C1 segment of cervical spinal cord (tissue), 14 donors: ENCODE measurements around the gene JMJD1C.
"Not testable (repeated sequence)": the region's sequence is repeated elsewhere in the genome, so short reads cannot be mapped to it uniquely, and the experiment has no call there.

Experiments used
- DNase-seq, 14 donors: peaks; one replicate each; lab custom pipeline; 2025; lab: John Stamatoyannopoulos, UW

The JMJD1C gene

DNA sequence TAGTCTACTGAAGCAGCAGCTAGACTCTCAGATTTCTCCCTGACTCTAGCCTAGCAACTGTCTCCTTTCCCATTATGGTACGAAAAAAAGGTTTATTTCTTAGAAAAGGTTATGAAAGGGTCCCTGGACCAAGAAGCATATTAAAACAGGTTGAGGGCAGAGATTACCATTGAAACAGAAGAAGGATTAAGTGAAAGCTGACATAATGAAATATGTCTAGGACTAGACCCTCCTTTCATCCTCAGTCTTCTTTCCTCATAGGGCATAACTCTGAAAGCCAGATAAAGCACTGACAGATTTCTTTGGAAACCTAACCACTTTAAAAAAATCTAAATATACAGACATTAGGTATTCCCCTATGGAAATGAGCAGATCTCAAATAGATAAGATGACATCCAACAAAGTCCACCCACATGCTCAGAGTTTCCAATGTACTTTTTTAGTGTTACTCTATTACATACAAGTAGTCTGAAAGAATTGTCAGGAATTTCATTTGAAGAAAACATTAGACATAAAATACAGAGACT is 58.6 kb downstream of the JMJD1C start:
- DNase-seq, result no peak

GRCh38 chr10:63396133-63396761 is 69.5 kb downstream of the JMJD1C start:
- no peak for DNase-seq

- no peak for DNase-seq
Observed at GRCh38 chr10:63393050-63393449, 72.7 kb downstream of the JMJD1C start.

- DNase-seq, result no peak
Observed at GRCh38 chr10:63392224-63392623, 73.6 kb downstream of the JMJD1C start.

DNA sequence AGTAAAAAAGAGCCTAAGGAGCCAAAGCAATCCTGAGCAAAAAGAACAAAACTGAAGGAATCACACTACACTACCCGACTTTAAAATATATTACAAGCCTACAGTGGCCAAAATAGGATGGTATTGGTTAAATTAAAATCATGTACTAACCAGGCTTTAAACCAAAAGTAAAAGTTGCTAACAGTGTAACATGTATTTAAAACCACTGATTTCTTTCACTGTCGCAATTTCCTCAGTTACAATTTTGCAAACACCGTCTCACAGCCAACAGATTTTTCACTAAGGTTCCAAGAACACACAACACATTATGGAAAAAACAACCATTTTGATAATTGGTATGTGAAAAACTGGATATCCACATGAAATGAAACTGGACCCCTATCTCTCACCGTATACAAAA is 74.0 kb downstream of the JMJD1C start:
- DNase-seq, result no peak

- no peak for DNase-seq
Observed at GRCh38 chr10:63390521-63390920, 75.3 kb downstream of the JMJD1C start.

DNA sequence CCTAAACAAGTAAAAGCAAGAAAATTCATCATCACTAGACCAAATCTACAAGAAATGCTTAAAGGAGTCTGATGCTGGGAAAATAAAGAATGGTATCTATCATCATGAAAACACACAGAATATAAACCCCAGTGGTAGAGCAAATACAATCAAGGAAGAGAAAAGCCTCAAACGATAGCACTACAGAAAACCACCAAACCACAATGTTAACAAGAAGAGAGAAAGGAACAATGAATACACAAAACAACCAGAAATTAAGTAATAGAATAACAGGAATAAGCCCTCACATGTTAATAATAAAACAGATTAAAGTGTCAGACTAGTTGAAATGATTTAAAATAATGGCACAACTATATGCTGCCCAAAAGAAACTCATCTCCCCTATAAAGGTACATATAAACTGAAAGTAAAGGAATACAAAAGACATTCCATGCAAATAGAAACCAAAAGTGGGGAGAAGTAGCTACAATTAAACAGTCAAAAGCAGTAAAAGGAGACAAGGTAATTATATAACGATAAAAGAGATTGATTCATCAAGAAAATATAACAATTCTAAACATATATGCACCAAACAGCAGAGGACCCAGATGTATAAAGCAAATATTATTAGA is 77.3 kb downstream of the JMJD1C start:
- no peak for DNase-seq

DNA sequence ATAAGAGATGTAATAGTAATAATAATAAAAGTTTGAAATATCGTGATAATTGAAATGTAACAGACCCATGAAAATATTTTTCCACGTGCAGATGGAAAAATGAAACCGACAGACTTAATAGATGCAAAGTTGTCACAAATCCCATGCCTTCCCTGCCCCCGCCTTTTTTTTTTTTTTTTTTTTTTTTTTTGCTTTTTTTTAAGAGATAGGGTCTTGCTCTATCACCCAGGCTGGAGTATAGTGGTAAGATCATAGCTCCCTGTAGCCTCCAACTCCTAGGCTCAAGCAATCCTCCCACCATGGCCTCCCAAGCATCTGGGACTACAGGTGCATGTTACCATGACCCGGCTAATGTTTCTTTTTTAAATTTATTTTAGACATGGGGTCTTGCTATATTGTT is 80.5 kb downstream of the JMJD1C start:
- no peak for DNase-seq

DNA sequence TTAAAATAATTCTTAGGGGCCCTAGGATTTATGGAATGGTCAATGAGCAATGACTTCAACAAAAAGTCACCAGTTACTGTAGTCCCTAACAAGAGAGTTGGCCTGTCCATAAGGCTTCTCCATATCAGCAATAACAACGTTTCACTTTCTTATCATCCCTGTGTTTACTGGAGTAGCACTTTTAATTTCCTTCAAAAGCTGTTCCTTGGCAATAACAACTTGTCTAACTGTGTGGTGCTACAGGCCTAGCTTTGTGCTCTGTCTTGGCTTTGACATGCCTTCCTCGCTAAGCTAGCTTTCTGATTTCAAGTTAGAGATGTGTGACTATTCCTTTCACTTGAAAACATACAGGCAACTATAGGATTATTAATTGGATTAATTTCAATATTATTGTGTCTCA is 81.1 kb downstream of the JMJD1C start:
- no peak for DNase-seq

DNA sequence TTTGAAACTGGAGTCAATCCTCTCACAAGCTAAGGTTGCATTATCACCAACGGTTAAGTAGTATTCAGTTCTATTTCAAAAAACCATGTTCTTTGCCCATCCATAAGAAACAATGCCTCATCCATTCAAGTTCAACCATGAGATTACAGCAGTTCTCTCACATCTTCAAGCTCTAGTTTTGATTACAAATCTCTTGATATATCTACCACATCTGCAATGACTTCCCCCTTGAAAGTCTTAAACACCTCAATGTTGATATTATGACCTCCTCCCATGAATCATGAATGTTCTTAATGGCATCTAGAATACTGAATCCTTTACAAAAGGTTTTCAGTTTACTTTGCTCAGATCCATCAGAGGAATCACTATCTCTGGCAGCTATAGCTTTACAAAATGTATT is 81.8 kb downstream of the JMJD1C start:
- no peak for DNase-seq

GRCh38 chr10:63383141-63383540 is 82.6 kb downstream of the JMJD1C start:
- DNase-seq, result no peak

- no peak for DNase-seq
Observed at GRCh38 chr10:63382066-63382465, 83.7 kb downstream of the JMJD1C start.

DNA sequence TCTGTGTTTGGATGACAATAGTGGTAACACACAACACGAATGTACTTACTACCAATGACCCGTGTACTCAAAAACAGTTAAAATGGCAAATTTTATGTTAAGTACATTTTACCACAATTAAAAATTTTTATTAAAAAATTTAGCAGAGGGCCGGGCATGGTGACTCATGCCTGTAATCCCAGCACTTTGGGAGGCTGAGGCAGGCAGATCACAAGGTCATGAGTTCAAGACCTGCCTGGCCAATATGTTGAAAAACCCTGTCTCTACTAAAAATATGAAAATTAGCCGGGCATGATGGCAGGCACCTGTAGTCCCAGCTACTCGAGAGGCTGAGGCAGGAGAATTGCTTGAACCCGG is 88.5 kb downstream of the JMJD1C start:
- DNase-seq, result not testable (repeated sequence)

GRCh38 chr10:63376560-63377304 is 89.0 kb downstream of the JMJD1C start:
- DNase-seq, result no peak

DNA sequence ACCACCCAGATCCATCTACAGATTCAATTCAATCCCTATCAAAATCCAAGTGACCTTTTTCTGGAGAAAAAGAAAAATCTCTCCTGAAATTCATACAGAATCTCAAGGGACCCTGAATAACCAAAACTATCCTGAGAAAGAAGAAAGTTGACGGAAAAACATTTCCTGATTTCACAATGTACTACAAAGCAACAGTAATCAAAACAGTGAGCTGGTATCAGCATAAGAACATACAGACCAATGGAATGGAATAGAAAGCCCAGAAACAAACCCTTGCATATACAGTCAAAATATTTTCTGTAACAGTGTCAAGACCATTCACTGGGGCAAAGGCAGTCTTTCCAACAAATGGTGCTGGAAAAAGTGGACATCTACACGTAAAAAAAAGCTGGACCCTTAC is 89.9 kb downstream of the JMJD1C start:
- no peak for DNase-seq

DNA sequence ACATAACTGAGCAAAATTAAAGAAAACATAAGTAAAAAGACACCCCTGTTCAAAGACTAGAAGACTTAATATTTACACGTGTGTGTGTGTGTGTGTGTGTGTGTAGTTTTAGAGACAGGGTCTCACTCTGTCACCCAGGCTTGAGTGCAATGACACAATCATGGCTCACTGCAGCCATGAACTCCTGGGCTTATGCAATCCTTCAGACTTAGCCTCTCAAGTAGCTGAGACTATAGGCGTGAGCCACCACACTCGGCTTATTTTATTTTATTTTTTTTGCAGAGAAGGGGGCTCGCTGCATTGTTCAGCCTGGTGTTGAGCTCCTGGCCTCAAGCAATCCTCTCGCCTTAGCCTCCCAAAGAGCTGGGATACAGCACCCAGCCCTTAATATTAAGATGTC is 90.3 kb downstream of the JMJD1C start:
- DNase-seq, result no peak

GRCh38 chr10:63374991-63375390 is 90.8 kb downstream of the JMJD1C start:
- DNase-seq, result no peak

DNA sequence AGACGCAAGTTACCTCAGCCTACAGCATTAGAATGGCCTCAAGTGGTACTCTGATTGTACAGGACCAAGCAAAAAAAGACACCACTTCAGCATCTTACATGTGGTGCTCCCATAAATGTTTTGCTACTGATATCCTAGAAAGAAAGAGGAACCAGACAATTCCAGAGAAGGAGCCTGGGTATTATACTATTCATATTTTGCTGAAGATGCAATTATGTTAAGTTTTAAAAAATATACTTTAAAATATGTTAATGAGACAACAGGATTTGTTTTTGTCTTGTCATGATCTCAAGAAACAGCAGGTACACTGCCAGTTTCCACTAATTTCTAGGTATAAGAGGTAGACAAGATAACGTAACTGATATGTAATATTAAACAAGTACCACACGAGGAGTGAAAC is 92.6 kb downstream of the JMJD1C start:
- DNase-seq, result no peak

- DNase-seq, result no peak
Observed at GRCh38 chr10:63369711-63370110, 96.1 kb downstream of the JMJD1C start.

- DNase-seq, result no peak
Observed at GRCh38 chr10:63368365-63368764, 97.4 kb downstream of the JMJD1C start.

DNA sequence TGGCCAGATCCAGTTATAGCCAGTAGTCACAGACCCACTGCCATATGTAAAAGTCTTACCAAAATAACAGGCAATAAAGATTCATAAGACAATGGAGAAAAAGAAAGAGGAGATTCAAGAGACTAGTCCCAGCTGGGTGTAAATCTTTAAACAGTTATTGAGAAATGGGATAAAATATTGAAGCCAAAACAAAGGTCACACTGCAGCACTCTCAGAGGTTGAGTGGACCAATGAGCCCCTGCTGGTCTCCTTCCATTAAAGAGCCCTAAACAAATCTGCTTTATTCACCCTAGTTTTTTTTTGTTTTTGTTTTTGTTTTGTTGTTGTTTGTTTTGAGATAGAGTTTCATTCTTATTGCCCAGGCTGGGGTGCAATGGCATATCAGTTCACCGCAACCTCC is 98.8 kb downstream of the JMJD1C start:
- no peak for DNase-seq

DNA sequence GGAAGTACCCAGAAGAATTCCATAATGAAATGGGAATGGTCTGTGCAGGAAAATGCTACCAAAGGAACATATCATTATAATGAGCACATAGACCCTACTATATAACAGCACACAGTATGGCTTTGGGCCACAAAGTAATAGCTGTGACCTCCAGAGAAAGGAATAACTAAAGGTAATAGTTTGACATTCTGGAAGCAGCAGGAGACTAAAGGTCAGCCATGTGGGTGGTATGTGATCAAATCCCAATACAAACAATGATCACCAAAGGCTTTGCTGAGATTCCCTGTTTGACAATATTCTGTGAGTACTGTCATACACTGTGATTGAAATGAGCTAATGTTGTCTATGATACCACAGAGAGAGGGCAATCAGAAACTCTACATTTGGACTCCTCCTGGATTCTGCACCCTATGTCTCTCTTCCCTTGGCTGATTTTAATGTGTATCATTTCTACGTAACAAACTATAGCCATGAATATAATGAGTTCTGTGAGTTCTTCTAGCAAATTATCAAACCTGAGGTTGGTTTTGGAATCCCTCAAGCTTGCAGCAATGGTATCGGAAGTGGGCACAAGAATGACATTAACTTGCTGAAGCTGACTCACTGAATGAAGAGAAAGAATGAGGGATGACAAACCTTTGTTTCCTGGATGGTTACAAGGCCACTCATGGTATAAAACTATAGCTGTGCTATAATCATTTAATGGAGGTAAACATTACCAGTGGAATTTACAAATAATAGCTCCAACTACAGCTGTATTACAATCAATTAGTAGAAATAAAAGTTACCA is 99.6 kb downstream of the JMJD1C start:
- DNase-seq, result no peak
